NK-92 treated with Interleukin-12 subunit alpha and Interleukin-12 subunit beta, amount 100 ng/mL, for 24 hours (cell line): ENCODE measurements around the gene MTF2.

Experiments used
- DNase-seq: peaks from one replicate; lab custom pipeline; 2025; lab: John Stamatoyannopoulos, UW

Gene MTF2

GRCh38 chr1:93083979-93084378 lies 4.9 kb downstream of the MTF2 start:
- DNase-seq, result no peak

- DNase-seq, result no peak
Measured at GRCh38 chr1:93087532-93087931, 8.4 kb downstream of the MTF2 start.

- no peak for DNase-seq
Measured at GRCh38 chr1:93093332-93094006, 14.4 kb downstream of the MTF2 start.

- DNase-seq, result no peak
Measured at GRCh38 chr1:93095804-93096585, 16.9 kb downstream of the MTF2 start.

- no peak for DNase-seq
Measured at GRCh38 chr1:93102142-93102541, 23.1 kb downstream of the MTF2 start.

GRCh38 chr1:93106226-93106625 lies 27.1 kb downstream of the MTF2 start:
- no peak for DNase-seq

- no peak for DNase-seq
Measured at GRCh38 chr1:93107395-93107794, 28.3 kb downstream of the MTF2 start.

GRCh38 chr1:93108335-93108734 lies 29.3 kb downstream of the MTF2 start:
- DNase-seq, result no peak

GRCh38 chr1:93109578-93109977 lies 30.5 kb downstream of the MTF2 start:
- no peak for DNase-seq

- no peak for DNase-seq
Measured at GRCh38 chr1:93111065-93111464, 32.0 kb downstream of the MTF2 start.

GRCh38 chr1:93111561-93111960 lies 32.5 kb downstream of the MTF2 start:
- no peak for DNase-seq

GRCh38 chr1:93113127-93113526 lies 34.0 kb downstream of the MTF2 start:
- DNase-seq, result no peak

- DNase-seq, result no peak
Measured at GRCh38 chr1:93114391-93114790, 35.3 kb downstream of the MTF2 start.

- DNase-seq, result no peak
Measured at GRCh38 chr1:93120614-93121013, 41.5 kb downstream of the MTF2 start.

- DNase-seq, result no peak
Measured at GRCh38 chr1:93123201-93123783, 44.2 kb downstream of the MTF2 start.

GRCh38 chr1:93124556-93125355 lies 45.7 kb downstream of the MTF2 start:
- DNase-seq, result no peak

- no peak for DNase-seq
Measured at GRCh38 chr1:93129507-93130099, 50.5 kb downstream of the MTF2 start.

GRCh38 chr1:93132638-93133037 lies 53.6 kb downstream of the MTF2 start:
- DNase-seq, result no peak

- DNase-seq, result no peak
Measured at GRCh38 chr1:93136445-93136844, 57.4 kb downstream of the MTF2 start.

- no peak for DNase-seq
Measured at GRCh38 chr1:93137604-93138292, 58.7 kb downstream of the MTF2 start.

- no peak for DNase-seq
Measured at GRCh38 chr1:93140106-93140505, 61.0 kb downstream of the MTF2 start.
